GM12878 (cell line): ENCODE measurements around the gene FERD3L. TPM values are rescaled to one million over a fixed set of nuclear protein-coding genes. Genes with fewer than 3 reads are reported as not detected.

Experiments used
- ATAC-seq: fragments of 200-7000 bp; cut with Tn5 transposase; 3 replicates; pipeline ENCODE4 v1.9.1; 2020; ENCODE audit warnings: mild to moderate bottlenecking, moderate library complexity
- BruUV-seq: library from RNA; stranded (reverse); fragments of 400-500 nt; replicated peaks from 2 replicates; lab custom pipeline; 2021; lab: Mats Ljungman, UMichigan
- CTCF ChIA-PET: fragments of 300-600 bp; sonication (Branson Sonifier 250); formaldehyde crosslinking; extraction: SDS; loops from one replicate; lab custom pipeline; 2021; ENCODE audit warnings: inconsistent platforms; lab: Yijun Ruan, JAX
- POLR2A ChIA-PET: fragments of 350-600 bp; formaldehyde crosslinking; extraction: SDS; loops from one replicate; lab custom pipeline; 2021; ENCODE audit warnings: inconsistent platforms; lab: Charles Lee
- RAD21 ChIA-PET: fragments of 300-600 bp; sonication (Branson Sonifier 250); formaldehyde crosslinking; loops from one replicate; lab custom pipeline; 2023; ENCODE audit warnings: antibody characterized with exemption; ENCODE audit not compliant: unreplicated experiment; lab: Charles Lee
- SMC1A ChIA-PET: fragments of 300-600 bp; sonication (Branson Sonifier 250); formaldehyde crosslinking; loops from one replicate; lab custom pipeline; 2023; ENCODE audit not compliant: unreplicated experiment, uncharacterized antibody; lab: Charles Lee
- DNase-seq: peaks from one replicate; pipeline ENCODE4 v3.0.0-alpha.2; 2011; ENCODE audit warnings: low read depth, low spot score
- FAIRE-seq: peaks from 3 replicates; lab custom pipeline; 2011; peaks lifted over from hg19 to GRCh38; lab: Jason Lieb, UNC
- H2AFZ ChIP-seq: 2 replicates; pipeline ENCODE4 v1.6.0; 2011; ENCODE audit warnings: low read depth, low read length, control low read depth; ENCODE audit not compliant: control insufficient read depth
- H3K27ac ChIP-seq: 2 replicates; pipeline ENCODE4 v1.5.1; 2011; ENCODE audit warnings: control low read depth; ENCODE audit not compliant: control insufficient read depth, insufficient read depth
- H3K27me3 ChIP-seq, 2 experiments: replicated peaks in 1 of 2; 2 replicates each; pipeline versions ENCODE4 v1.6.0 to v1.6.1; 2011; ENCODE audit warnings: low read length in 1 of 2; ENCODE audit not compliant: control insufficient read depth in 2 of 2, insufficient read depth in 2 of 2
- H3K36me3 ChIP-seq, 2 experiments: 2 replicates each; pipeline ENCODE4 v1.5.1; 2011; ENCODE audit warnings: low read length in 1 of 2; ENCODE audit not compliant: control insufficient read depth in 2 of 2, insufficient read depth in 2 of 2
- H3K4me1 ChIP-seq: 2 replicates; pipeline ENCODE4 v1.6.1; 2011; ENCODE audit warnings: mild to moderate bottlenecking, low read length, moderate library complexity, mixed read lengths; ENCODE audit not compliant: control insufficient read depth, insufficient read depth
- H3K4me2 ChIP-seq: 2 replicates; pipeline ENCODE4 v1.6.0; 2011; ENCODE audit warnings: control low read depth; ENCODE audit not compliant: control insufficient read depth, insufficient read depth
- H3K4me3 ChIP-seq: fragments of 200-600 bp; sonication (generic); 2 replicates; pipeline ENCODE4 v1.5.1; 2016
- H3K79me2 ChIP-seq: 2 replicates; pipeline ENCODE4 v1.6.0; 2011; ENCODE audit warnings: low read length; ENCODE audit not compliant: control insufficient read depth, insufficient read depth
- H3K9ac ChIP-seq: 2 replicates; pipeline ENCODE4 v1.8.0; 2011; ENCODE audit warnings: low read length, control low read depth, mixed read lengths; ENCODE audit not compliant: control insufficient read depth, insufficient read depth
- H3K9me3 ChIP-seq: replicated peaks from 3 replicates; pipeline ENCODE4 v1.5.1; 2011; ENCODE audit warnings: mild to moderate bottlenecking, low read length; ENCODE audit not compliant: control insufficient read depth, insufficient read depth
- H4K20me1 ChIP-seq: 2 replicates; pipeline ENCODE4 v1.6.0; 2011; ENCODE audit not compliant: control insufficient read depth, insufficient read depth
- BMI1 ChIP-seq: fragments of 450-650 bp; IDR thresholded peaks from 2 replicates; pipeline ENCODE4 v1.6.1; 2016; ENCODE audit warnings: mild to moderate bottlenecking, moderate library complexity, borderline replicate concordance
- CUX1 ChIP-seq: IDR thresholded peaks from 2 replicates; pipeline ENCODE4 v1.6.1; 2012; ENCODE audit warnings: improper control_type of control experiment, low read depth, low read length; ENCODE audit not compliant: insufficient replicate concordance
- ETV6 ChIP-seq, 2 experiments: fragments of 450-650 bp in 1 of 2; IDR thresholded peaks in 1 of 2; conservative IDR thresholded peaks in 1 of 2; 2 replicates each; pipeline ENCODE4 v1.6.1; 2014; ENCODE audit warnings: antibody characterized with exemption in 1 of 2, borderline replicate concordance in 1 of 2, low read depth in 1 of 2, mild to moderate bottlenecking in 1 of 2, moderate library complexity in 1 of 2
- GABPA ChIP-seq: IDR thresholded peaks from 2 replicates; pipeline ENCODE4 v1.6.1; 2014; ENCODE audit warnings: antibody characterized with exemption, low read depth, mild to moderate bottlenecking, inconsistent platforms
- HDAC6 ChIP-seq: fragments of 200-600 bp; sonication (generic); IDR thresholded peaks from one replicate; pipeline ENCODE4 v1.8.0; 2017; ENCODE audit warnings: antibody characterized with exemption; ENCODE audit not compliant: unreplicated experiment
- SRF ChIP-seq, 2 experiments: IDR thresholded peaks; 2 replicates each; pipeline ENCODE4 v1.6.1; 2011; ENCODE audit warnings: low read depth in 2 of 2, low read length in 2 of 2, mild to moderate bottlenecking in 1 of 2, moderate library complexity in 1 of 2
- WGBS: methylation state at CpG from one replicate; pipeline ENCODE4 v1.1.6; 2016; ENCODE audit warnings: low lambda C conversion rate; ENCODE audit not compliant: insufficient replicate concordance, insufficient coverage; ENCODE audit errors: missing lambda C conversion rate; 5-methylcytosine and 5-hydroxymethylcytosine counted together
- in situ Hi-C: fragments of 300-500 bp; cut with MboI; formaldehyde crosslinking; loops from 9 replicates; pipeline ENCODE4 v1.14.3; 2018; ENCODE audit warnings: mixed read lengths
- intact Hi-C: fragments of 100-400 bp; cut with micrococcal nuclease; formaldehyde crosslinking; loops from one replicate; pipeline ENCODE4 v1.14.2; 2022; ENCODE audit not compliant: unreplicated experiment
- polyA plus RNA-seq, 11 experiments: library from polyadenylated mRNA; depleted of rRNA in 4 of 11; unstranded in 6 of 11; stranded (reverse) in 5 of 11; fragments of >200 nt; fragmentation: Nextera tagmentation in 4 of 11; fragmentation: Illumina TruSeq in 1 of 11; extraction: Ambion mirVana in 4 of 11; extraction: Trizol in 1 of 11; gene quantifications; 1 replicate in 1 of 11; 2 replicates in 10 of 11; pipeline versions ENCODE4 v1.2.1 to v1.2.3, GENCODE V29; 2011 to 2016; ENCODE audit warnings: inconsistent platforms in 2 of 11, missing spikeins in 2 of 11, low read depth in 1 of 11
- total RNA-seq, 4 experiments: library from RNA; depleted of rRNA in 3 of 4; stranded (reverse); fragments of >200 nt in 3 of 4; fragmentation: Illumina TruSeq in 1 of 4; extraction: Trizol in 1 of 4; gene quantifications; 2 replicates each; pipeline versions ENCODE4 v1.2.1 to v1.2.3, GENCODE V29; 2013 to 2021

Gene FERD3L
- total and polyA plus RNA-seq, 10 of the 15 experiments (the other 5 are each of a cell fraction or from before 2014, with no cell fraction given), result not detected

- no peak for TF ChIP-seq SRF (IDR thresholded peaks at IDR 0.05; ENCODE audit: low read depth in 2 of 2, low read length in 2 of 2)
- no peak for TF ChIP-seq CUX1
These were observed 34.4 kb downstream of the FERD3L start (continued) for GRCh38 chr7:19110776-19111175.

GRCh38 chr7:19110026-19110730 lies 35.0 kb downstream of the FERD3L start:
- ATAC-seq, result no peak
- 8% methylated on average over 11 of the region's 11 CpGs for WGBS
- SMC1A ChIA-PET, result no interaction called here
- Histone ChIP-seq H3K79me2 (no peaks in the 10 kb centered on the region), H4K20me1 (no peaks in the 10 kb centered on the region), H3K27ac (no peak overlapping the region), H3K9ac (no peak overlapping the region), H3K4me1 (no peaks in the 10 kb centered on the region; the same call in 1 of the 2 replicates), H3K9me3 (no peaks in the 10 kb centered on the region; the same call in 1 of the 3 replicates), H3K4me3 (no peak overlapping the region), H3K36me3 (no peaks in the 10 kb centered on the region), H3K4me2 (no peak overlapping the region), H2AFZ (no peak overlapping the region), H3K27me3 (peaks cover 8 to 27% of the 10 kb centered on the region in 2 experiments)
- intact Hi-C loops, result no loop called here
- no peak for DNase-seq
- in situ Hi-C loops, result loop anchor here (25.0 kb wide), 1 partner anchor 552 kb away; no protein-coding TSS in a partner anchor
- TF ChIP-seq GABPA (no peak), BMI1 (no peak), HDAC6 (no peak), ETV6 (conservative IDR thresholded peaks at IDR 0.05 in 1 of 2, IDR thresholded peaks at IDR 0.05 in 1 of 2; ENCODE audit: borderline replicate concordance in 1 of 2, low read depth in 1 of 2) (no peak)
- RAD21 ChIA-PET, result no interaction called here
- POLR2A ChIA-PET, result no interaction called here
- CTCF ChIA-PET, result no interaction called here
- no peak for FAIRE-seq
- BruUV-seq, result no TSS peak
